Central memory CD8-positive, alpha-beta T cell (primary cell): ENCODE results near the gene USP17L24.
"Not testable (repeated sequence)": the region's sequence is repeated elsewhere in the genome, so short reads cannot be mapped to it uniquely, and the experiment has no call there.

ENCODE experiments used
- ATAC-seq: fragments of 150-1000 bp; cut with Tn5 transposase; replicated peaks from 2 replicates; pipeline ENCODE4 v1.10.0; 2022; ENCODE audit warnings: mild to moderate bottlenecking, moderate FRiP score, moderate number of reproducible peaks; ENCODE audit not compliant: poor library complexity, severe bottlenecking; ENCODE audit errors: extremely low read depth
- DNase-seq, 2 donors: peaks; one replicate each; pipeline ENCODE4 v3.0.0; 2021; ENCODE audit warnings: low spot score in 2 of 2
- H3K27ac Mint-ChIP-seq: one replicate; pipeline ENCODE4 v1.8.0; 2022; ENCODE audit warnings: low read depth, mild to moderate bottlenecking, moderate library complexity, mixed read lengths
- H3K27me3 Mint-ChIP-seq: one replicate; pipeline ENCODE4 v1.8.0; 2022; ENCODE audit warnings: mixed read lengths
- H3K36me3 Mint-ChIP-seq: one replicate; pipeline ENCODE4 v1.8.0; 2022; ENCODE audit warnings: mild to moderate bottlenecking, moderate library complexity, mixed read lengths; ENCODE audit not compliant: insufficient read depth
- H3K4me1 Mint-ChIP-seq: one replicate; pipeline ENCODE4 v1.8.0; 2022; ENCODE audit warnings: mixed read lengths
- H3K4me3 Mint-ChIP-seq: one replicate; pipeline ENCODE4 v1.8.0; 2022; ENCODE audit warnings: mild to moderate bottlenecking, moderate library complexity, mixed read lengths
- H3K9me3 Mint-ChIP-seq: one replicate; pipeline ENCODE4 v1.8.0; 2022; ENCODE audit warnings: mixed read lengths

The USP17L24 gene, protein sequence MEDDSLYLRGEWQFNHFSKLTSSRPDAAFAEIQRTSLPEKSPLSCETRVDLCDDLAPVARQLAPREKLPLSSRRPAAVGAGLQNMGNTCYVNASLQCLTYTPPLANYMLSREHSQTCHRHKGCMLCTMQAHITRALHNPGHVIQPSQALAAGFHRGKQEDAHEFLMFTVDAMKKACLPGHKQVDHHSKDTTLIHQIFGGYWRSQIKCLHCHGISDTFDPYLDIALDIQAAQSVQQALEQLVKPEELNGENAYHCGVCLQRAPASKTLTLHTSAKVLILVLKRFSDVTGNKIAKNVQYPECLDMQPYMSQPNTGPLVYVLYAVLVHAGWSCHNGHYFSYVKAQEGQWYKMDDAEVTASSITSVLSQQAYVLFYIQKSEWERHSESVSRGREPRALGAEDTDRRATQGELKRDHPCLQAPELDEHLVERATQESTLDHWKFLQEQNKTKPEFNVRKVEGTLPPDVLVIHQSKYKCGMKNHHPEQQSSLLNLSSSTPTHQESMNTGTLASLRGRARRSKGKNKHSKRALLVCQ

DNA sequence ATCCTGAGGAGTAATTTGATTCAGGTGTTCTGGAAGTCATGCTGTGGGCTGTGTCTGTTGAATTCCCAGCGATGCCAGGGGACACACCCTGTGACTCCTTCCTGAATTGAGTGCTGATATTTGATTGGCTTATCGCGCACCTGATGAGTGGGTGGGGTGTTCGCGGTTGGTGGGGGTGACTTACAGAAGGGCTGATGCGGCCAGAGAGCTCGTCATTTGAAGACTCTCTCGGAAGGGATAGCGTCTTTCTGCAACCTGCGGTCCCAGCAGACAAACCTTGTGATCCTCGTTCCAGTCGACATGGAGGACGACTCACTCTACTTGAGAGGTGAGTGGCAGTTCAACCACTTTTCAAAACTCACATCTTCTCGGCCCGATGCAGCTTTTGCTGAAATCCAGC lies at the start of gene USP17L24:
Gene USP17L24, plus strand, starts transcription at position 301 of the 400 bp plus-strand sequence. Its CDS starts 0 bp downstream, at position 301.
- not testable (repeated sequence) for H3K27me3 Mint-ChIP-seq, H3K4me1 Mint-ChIP-seq, ATAC-seq

DNA sequence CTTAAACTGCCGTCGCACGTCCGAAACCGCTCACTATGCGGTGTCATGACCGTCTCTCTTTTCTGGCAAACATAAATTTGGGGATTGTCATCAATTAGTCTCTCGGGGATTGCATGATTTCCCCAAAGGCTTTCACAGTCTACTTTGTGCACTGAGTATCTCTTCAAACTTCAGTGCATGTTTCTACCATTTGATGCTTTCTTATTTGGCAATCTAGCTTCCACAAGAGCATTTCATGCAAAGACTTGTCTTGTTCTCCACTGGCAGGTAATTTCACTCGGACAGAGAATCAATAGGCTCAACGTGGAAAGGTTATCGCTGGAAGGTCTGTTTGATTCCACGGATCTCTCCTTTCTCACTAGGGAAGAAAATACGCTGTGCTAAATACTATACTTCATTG lies 774 bp upstream of the USP17L24 start:
- H3K9me3 Mint-ChIP-seq, H3K4me3 Mint-ChIP-seq, H3K4me1 Mint-ChIP-seq, H3K27ac Mint-ChIP-seq, H3K36me3 Mint-ChIP-seq, H3K27me3 Mint-ChIP-seq, DNase-seq, ATAC-seq: not testable (repeated sequence)

More for the DNA sequence above, at the start of gene USP17L24:
- H3K36me3 Mint-ChIP-seq, H3K4me3 Mint-ChIP-seq, H3K9me3 Mint-ChIP-seq, H3K27ac Mint-ChIP-seq, DNase-seq: not testable (repeated sequence)

DNA sequence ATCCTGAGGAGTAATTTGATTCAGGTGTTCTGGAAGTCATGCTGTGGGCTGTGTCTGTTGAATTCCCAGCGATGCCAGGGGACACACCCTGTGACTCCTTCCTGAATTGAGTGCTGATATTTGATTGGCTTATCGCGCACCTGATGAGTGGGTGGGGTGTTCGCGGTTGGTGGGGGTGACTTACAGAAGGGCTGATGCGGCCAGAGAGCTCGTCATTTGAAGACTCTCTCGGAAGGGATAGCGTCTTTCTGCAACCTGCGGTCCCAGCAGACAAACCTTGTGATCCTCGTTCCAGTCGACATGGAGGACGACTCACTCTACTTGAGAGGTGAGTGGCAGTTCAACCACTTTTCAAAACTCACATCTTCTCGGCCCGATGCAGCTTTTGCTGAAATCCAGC lies 4.6 kb downstream of the USP17L24 start, which contains the start of gene USP17L25:
Gene USP17L25, plus strand, starts transcription at position 301 of the 400 bp plus-strand sequence. Its CDS starts 0 bp downstream, at position 301.
- H3K9me3 Mint-ChIP-seq, ATAC-seq, H3K36me3 Mint-ChIP-seq, H3K27ac Mint-ChIP-seq, H3K27me3 Mint-ChIP-seq, H3K4me1 Mint-ChIP-seq, DNase-seq, H3K4me3 Mint-ChIP-seq: not testable (repeated sequence)

DNA sequence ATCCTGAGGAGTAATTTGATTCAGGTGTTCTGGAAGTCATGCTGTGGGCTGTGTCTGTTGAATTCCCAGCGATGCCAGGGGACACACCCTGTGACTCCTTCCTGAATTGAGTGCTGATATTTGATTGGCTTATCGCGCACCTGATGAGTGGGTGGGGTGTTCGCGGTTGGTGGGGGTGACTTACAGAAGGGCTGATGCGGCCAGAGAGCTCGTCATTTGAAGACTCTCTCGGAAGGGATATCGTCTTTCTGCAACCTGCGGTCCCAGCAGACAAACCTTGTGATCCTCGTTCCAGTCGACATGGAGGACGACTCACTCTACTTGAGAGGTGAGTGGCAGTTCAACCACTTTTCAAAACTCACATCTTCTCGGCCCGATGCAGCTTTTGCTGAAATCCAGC lies 9.4 kb downstream of the USP17L24 start, which contains the start of gene USP17L26:
Gene USP17L26, plus strand, starts transcription at position 301 of the 400 bp plus-strand sequence. Its CDS starts 0 bp downstream, at position 301.
- not testable (repeated sequence) for H3K9me3 Mint-ChIP-seq, H3K27ac Mint-ChIP-seq, H3K4me1 Mint-ChIP-seq, ATAC-seq, DNase-seq, H3K4me3 Mint-ChIP-seq, H3K36me3 Mint-ChIP-seq, H3K27me3 Mint-ChIP-seq

DNA sequence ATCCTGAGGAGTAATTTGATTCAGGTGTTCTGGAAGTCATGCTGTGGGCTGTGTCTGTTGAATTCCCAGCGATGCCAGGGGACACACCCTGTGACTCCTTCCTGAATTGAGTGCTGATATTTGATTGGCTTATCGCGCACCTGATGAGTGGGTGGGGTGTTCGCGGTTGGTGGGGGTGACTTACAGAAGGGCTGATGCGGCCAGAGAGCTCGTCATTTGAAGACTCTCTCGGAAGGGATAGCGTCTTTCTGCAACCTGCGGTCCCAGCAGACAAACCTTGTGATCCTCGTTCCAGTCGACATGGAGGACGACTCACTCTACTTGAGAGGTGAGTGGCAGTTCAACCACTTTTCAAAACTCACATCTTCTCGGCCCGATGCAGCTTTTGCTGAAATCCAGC lies 14.1 kb downstream of the USP17L24 start, which contains the start of gene USP17L5:
Gene USP17L5, plus strand, starts transcription at position 301 of the 400 bp plus-strand sequence. Its CDS starts 0 bp downstream, at position 301.
- ATAC-seq, H3K36me3 Mint-ChIP-seq, H3K9me3 Mint-ChIP-seq, H3K4me1 Mint-ChIP-seq, H3K27ac Mint-ChIP-seq, H3K27me3 Mint-ChIP-seq, DNase-seq, H3K4me3 Mint-ChIP-seq: not testable (repeated sequence)

DNA sequence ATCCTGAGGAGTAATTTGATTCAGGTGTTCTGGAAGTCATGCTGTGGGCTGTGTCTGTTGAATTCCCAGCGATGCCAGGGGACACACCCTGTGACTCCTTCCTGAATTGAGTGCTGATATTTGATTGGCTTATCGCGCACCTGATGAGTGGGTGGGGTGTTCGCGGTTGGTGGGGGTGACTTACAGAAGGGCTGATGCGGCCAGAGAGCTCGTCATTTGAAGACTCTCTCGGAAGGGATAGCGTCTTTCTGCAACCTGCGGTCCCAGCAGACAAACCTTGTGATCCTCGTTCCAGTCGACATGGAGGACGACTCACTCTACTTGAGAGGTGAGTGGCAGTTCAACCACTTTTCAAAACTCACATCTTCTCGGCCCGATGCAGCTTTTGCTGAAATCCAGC lies 18.9 kb downstream of the USP17L24 start, which contains the start of gene USP17L27:
Gene USP17L27, plus strand, starts transcription at position 301 of the 400 bp plus-strand sequence. Its CDS starts 0 bp downstream, at position 301.
- not testable (repeated sequence) for H3K36me3 Mint-ChIP-seq, DNase-seq, H3K4me1 Mint-ChIP-seq, H3K27me3 Mint-ChIP-seq, H3K4me3 Mint-ChIP-seq, H3K27ac Mint-ChIP-seq, ATAC-seq, H3K9me3 Mint-ChIP-seq

DNA sequence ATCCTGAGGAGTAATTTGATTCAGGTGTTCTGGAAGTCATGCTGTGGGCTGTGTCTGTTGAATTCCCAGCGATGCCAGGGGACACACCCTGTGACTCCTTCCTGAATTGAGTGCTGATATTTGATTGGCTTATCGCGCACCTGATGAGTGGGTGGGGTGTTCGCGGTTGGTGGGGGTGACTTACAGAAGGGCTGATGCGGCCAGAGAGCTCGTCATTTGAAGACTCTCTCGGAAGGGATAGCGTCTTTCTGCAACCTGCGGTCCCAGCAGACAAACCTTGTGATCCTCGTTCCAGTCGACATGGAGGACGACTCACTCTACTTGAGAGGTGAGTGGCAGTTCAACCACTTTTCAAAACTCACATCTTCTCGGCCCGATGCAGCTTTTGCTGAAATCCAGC lies 23.6 kb downstream of the USP17L24 start, which contains the start of gene USP17L28:
Gene USP17L28, plus strand, starts transcription at position 301 of the 400 bp plus-strand sequence. Its CDS starts 0 bp downstream, at position 301.
- not testable (repeated sequence) for H3K9me3 Mint-ChIP-seq, ATAC-seq, H3K27me3 Mint-ChIP-seq, DNase-seq, H3K4me1 Mint-ChIP-seq, H3K36me3 Mint-ChIP-seq, H3K27ac Mint-ChIP-seq, H3K4me3 Mint-ChIP-seq

DNA sequence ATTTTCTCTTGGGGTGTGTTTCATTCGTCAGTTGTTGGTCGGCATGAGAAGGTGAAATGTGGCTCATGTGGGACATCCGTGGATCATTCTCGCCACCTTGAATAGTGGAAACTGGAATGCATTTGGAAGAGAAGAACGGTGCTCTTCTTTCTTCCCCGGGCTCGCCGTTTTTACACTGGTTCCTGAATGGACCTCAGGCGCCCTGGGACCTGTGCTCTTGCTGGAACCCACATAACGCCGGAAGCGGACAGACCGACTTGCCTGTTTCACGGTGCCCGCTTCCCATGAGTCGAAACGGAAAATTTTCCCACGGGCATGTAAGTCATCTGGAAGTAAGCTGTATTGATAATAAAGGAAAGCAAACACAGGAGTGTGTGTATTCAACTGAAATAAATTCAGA lies 25.9 kb downstream of the USP17L24 start:
- not testable (repeated sequence) for H3K4me1 Mint-ChIP-seq, H3K27me3 Mint-ChIP-seq, H3K9me3 Mint-ChIP-seq, H3K27ac Mint-ChIP-seq, ATAC-seq, H3K36me3 Mint-ChIP-seq, H3K4me3 Mint-ChIP-seq
- DNase-seq, result peak in 1 of 2 donors; percentile 32

DNA sequence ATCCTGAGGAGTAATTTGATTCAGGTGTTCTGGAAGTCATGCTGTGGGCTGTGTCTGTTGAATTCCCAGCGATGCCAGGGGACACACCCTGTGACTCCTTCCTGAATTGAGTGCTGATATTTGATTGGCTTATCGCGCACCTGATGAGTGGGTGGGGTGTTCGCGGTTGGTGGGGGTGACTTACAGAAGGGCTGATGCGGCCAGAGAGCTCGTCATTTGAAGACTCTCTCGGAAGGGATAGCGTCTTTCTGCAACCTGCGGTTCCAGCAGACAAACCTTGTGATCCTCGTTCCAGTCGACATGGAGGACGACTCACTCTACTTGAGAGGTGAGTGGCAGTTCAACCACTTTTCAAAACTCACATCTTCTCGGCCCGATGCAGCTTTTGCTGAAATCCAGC lies 28.4 kb downstream of the USP17L24 start, which contains the start of gene USP17L29:
Gene USP17L29, plus strand, starts transcription at position 301 of the 400 bp plus-strand sequence. Its CDS starts 0 bp downstream, at position 301.
- not testable (repeated sequence) for H3K27me3 Mint-ChIP-seq, H3K27ac Mint-ChIP-seq, H3K4me1 Mint-ChIP-seq, H3K36me3 Mint-ChIP-seq, DNase-seq, ATAC-seq, H3K9me3 Mint-ChIP-seq, H3K4me3 Mint-ChIP-seq

DNA sequence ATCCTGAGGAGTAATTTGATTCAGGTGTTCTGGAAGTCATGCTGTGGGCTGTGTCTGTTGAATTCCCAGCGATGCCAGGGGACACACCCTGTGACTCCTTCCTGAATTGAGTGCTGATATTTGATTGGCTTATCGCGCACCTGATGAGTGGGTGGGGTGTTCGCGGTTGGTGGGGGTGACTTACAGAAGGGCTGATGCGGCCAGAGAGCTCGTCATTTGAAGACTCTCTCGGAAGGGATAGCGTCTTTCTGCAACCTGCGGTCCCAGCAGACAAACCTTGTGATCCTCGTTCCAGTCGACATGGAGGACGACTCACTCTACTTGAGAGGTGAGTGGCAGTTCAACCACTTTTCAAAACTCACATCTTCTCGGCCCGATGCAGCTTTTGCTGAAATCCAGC lies 37.9 kb downstream of the USP17L24 start, which contains the start of gene USP17L30:
Gene USP17L30, plus strand, starts transcription at position 301 of the 400 bp plus-strand sequence. Its CDS starts 0 bp downstream, at position 301.
- not testable (repeated sequence) for H3K4me3 Mint-ChIP-seq, DNase-seq, H3K36me3 Mint-ChIP-seq, H3K27ac Mint-ChIP-seq, ATAC-seq, H3K9me3 Mint-ChIP-seq, H3K4me1 Mint-ChIP-seq, H3K27me3 Mint-ChIP-seq
